IMR-90 (cell line): ENCODE results near the gene RCBTB1. TPM values are rescaled to one million over a fixed set of nuclear protein-coding genes. Genes with fewer than 3 reads are reported as not detected.

Source experiments
- ATAC-seq: fragments of 200-7000 bp; cut with Tn5 transposase; 2 replicates; pipeline ENCODE4 v1.9.1; 2020; ENCODE audit warnings: low read depth, mild to moderate bottlenecking, moderate library complexity
- BruUV-seq: library from RNA; stranded (reverse); fragments of 400-500 nt; replicated peaks from 2 replicates; lab custom pipeline; 2021; lab: Mats Ljungman, UMichigan
- CTCF ChIA-PET: fragments of 300-600 bp; formaldehyde crosslinking; extraction: SDS; loops from one replicate; lab custom pipeline; 2021; ENCODE audit warnings: antibody characterized with exemption; lab: Yijun Ruan, JAX
- POLR2A ChIA-PET: fragments of 300-600 bp; sonication (Branson Sonifier 250); formaldehyde crosslinking; loops from one replicate; lab custom pipeline; 2022; ENCODE audit warnings: antibody characterized with exemption; ENCODE audit not compliant: unreplicated experiment; lab: Charles Lee
- DNase-seq: peaks from one replicate; pipeline ENCODE4 v3.0.0; 2013
- H2AFZ ChIP-seq: replicated peaks from 2 replicates; pipeline ENCODE3; 2013; ENCODE audit warnings: low read length, mild to moderate bottlenecking; ENCODE audit not compliant: poor library complexity
- H2AK5ac ChIP-seq: 2 replicates; pipeline ENCODE4 v1.6.1; 2013; ENCODE audit warnings: low read depth, low read length, inconsistent platforms
- H2AK9ac ChIP-seq: replicated peaks from 2 replicates; pipeline ENCODE3; 2013; ENCODE audit warnings: mild to moderate bottlenecking, low read depth, low read length, moderate library complexity; ENCODE audit not compliant: poor library complexity
- H2BK120ac ChIP-seq: 2 replicates; pipeline ENCODE4 v1.6.1; 2013; ENCODE audit warnings: low read depth, low read length, inconsistent platforms
- H2BK15ac ChIP-seq: 3 replicates; pipeline ENCODE4 v1.6.1; 2013; ENCODE audit warnings: low read depth, low read length, inconsistent platforms
- H2BK20ac ChIP-seq: 2 replicates; pipeline ENCODE4 v1.6.1; 2013; ENCODE audit warnings: low read depth, mild to moderate bottlenecking, inconsistent platforms, low read length, moderate library complexity
- H2BK5ac ChIP-seq: 2 replicates; pipeline ENCODE4 v1.6.1; 2013; ENCODE audit warnings: mild to moderate bottlenecking, low read depth, low read length, inconsistent platforms; ENCODE audit not compliant: poor library complexity, severe bottlenecking
- H3K14ac ChIP-seq: replicated peaks from 2 replicates; pipeline ENCODE4 v1.6.1; 2013; ENCODE audit warnings: low read depth, low read length, inconsistent platforms
- H3K18ac ChIP-seq: 2 replicates; pipeline ENCODE4 v1.6.1; 2013; ENCODE audit warnings: low read depth, low read length, control low read depth
- H3K23ac ChIP-seq: 2 replicates; pipeline ENCODE4 v1.6.1; 2013; ENCODE audit warnings: low read depth, low read length, inconsistent platforms
- H3K27ac ChIP-seq: 2 replicates; pipeline ENCODE4 v1.5.1; 2013; ENCODE audit warnings: mild to moderate bottlenecking, control low read depth, low read length; ENCODE audit not compliant: insufficient read depth
- H3K27me3 ChIP-seq: 2 replicates; pipeline ENCODE4 v1.6.1; 2013; ENCODE audit warnings: low read length; ENCODE audit not compliant: control insufficient read depth, insufficient read depth
- H3K36me3 ChIP-seq: 2 replicates; pipeline ENCODE4 v1.6.1; 2013; ENCODE audit warnings: low read length, mixed read lengths; ENCODE audit not compliant: control insufficient read depth, insufficient read depth
- H3K4ac ChIP-seq: 2 replicates; pipeline ENCODE4 v1.6.1; 2013; ENCODE audit warnings: low read depth, low read length, inconsistent platforms
- H3K4me1 ChIP-seq: 2 replicates; pipeline ENCODE4 v1.6.1; 2013; ENCODE audit warnings: low read length, mixed read lengths; ENCODE audit not compliant: control insufficient read depth, insufficient read depth
- H3K4me2 ChIP-seq: 2 replicates; pipeline ENCODE4 v1.6.1; 2013; ENCODE audit warnings: low read depth, mild to moderate bottlenecking, control low read depth, low read length, moderate library complexity
- H3K4me3 ChIP-seq: 2 replicates; pipeline ENCODE4 v1.5.1; 2013; ENCODE audit warnings: low read depth, mild to moderate bottlenecking, control low read depth, low read length, moderate library complexity; ENCODE audit not compliant: insufficient read depth
- H3K56ac ChIP-seq: 2 replicates; pipeline ENCODE4 v1.6.1; 2013; ENCODE audit warnings: low read length, inconsistent platforms; ENCODE audit not compliant: insufficient read depth; ENCODE audit errors: extremely low read depth
- H3K79me1 ChIP-seq, 2 experiments: 2 replicates each; pipeline ENCODE4 v1.6.1; 2013; ENCODE audit warnings: low read length in 2 of 2, inconsistent platforms in 1 of 2, low read depth in 1 of 2
- H3K9ac ChIP-seq: 2 replicates; pipeline ENCODE4 v1.6.1; 2013; ENCODE audit warnings: low read depth, low read length, control low read depth
- H3K9me1 ChIP-seq: 2 replicates; pipeline ENCODE4 v1.6.1; 2013; ENCODE audit warnings: low read length, inconsistent platforms; ENCODE audit not compliant: insufficient read depth
- H3K9me3 ChIP-seq: 2 replicates; pipeline ENCODE4 v1.6.1; 2013; ENCODE audit warnings: low read length; ENCODE audit not compliant: control insufficient read depth, insufficient read depth
- H4K20me1 ChIP-seq: 2 replicates; pipeline ENCODE4 v1.6.1; 2013; ENCODE audit warnings: low read length, inconsistent platforms; ENCODE audit not compliant: insufficient read depth
- H4K5ac ChIP-seq: 2 replicates; pipeline ENCODE4 v1.6.1; 2013; ENCODE audit warnings: mild to moderate bottlenecking, low read depth, low read length, control low read depth
- H4K8ac ChIP-seq, 2 experiments: 2 replicates each; pipeline ENCODE4 v1.6.1; 2013; ENCODE audit warnings: low read depth in 2 of 2, low read length in 2 of 2, control low read depth in 1 of 2, inconsistent platforms in 1 of 2
- H4K91ac ChIP-seq: 2 replicates; pipeline ENCODE4 v1.6.1; 2013; ENCODE audit warnings: low read depth, low read length, inconsistent platforms; ENCODE audit not compliant: insufficient read depth
- BHLHE40 ChIP-seq: fragments of 150-350 bp; IDR thresholded peaks from 2 replicates; pipeline ENCODE4 v1.6.1; 2016; ENCODE audit warnings: mild to moderate bottlenecking, low read depth, low read length
- CEBPB ChIP-seq: IDR thresholded peaks from 2 replicates; pipeline ENCODE4 v1.6.1; 2012; ENCODE audit warnings: low read depth, low read length, improper control_type of control experiment
- CHD1 ChIP-seq: IDR thresholded peaks from 2 replicates; pipeline ENCODE4 v1.6.1; 2012; ENCODE audit warnings: low read depth, low read length, improper control_type of control experiment
- CTCF ChIP-seq: conservative IDR thresholded peaks from 2 replicates; pipeline ENCODE4 v1.5.1; 2012; ENCODE audit warnings: mild to moderate bottlenecking, low read depth, low read length, improper control_type of control experiment
- ELK1 ChIP-seq: fragments of 150-350 bp; IDR thresholded peaks from 2 replicates; pipeline ENCODE4 v1.6.1; 2016; ENCODE audit warnings: low read depth, mild to moderate bottlenecking, low read length, moderate library complexity, borderline replicate concordance
- FOS ChIP-seq: fragments of 150-350 bp; IDR thresholded peaks from 2 replicates; pipeline ENCODE4 v1.6.1; 2016; ENCODE audit warnings: low read depth, low read length
- MAFK ChIP-seq: IDR thresholded peaks from 2 replicates; pipeline ENCODE4 v1.6.1; 2012; ENCODE audit warnings: low read depth, low read length, improper control_type of control experiment
- MAZ ChIP-seq: IDR thresholded peaks from 2 replicates; pipeline ENCODE4 v1.6.1; 2012; ENCODE audit warnings: low read depth, mild to moderate bottlenecking, low read length, improper control_type of control experiment, moderate library complexity, borderline replicate concordance
- MXI1 ChIP-seq: IDR thresholded peaks from 2 replicates; pipeline ENCODE4 v1.6.1; 2012; ENCODE audit warnings: low read depth, mild to moderate bottlenecking, low read length, moderate library complexity, borderline replicate concordance
- NFE2L2 ChIP-seq: fragments of 150-350 bp; IDR thresholded peaks from 2 replicates; pipeline ENCODE4 v1.6.1; 2016; ENCODE audit warnings: low read depth, mild to moderate bottlenecking, low read length
- RAD21 ChIP-seq: IDR thresholded peaks from 2 replicates; pipeline ENCODE4 v1.6.1; 2012; ENCODE audit warnings: low read length, improper control_type of control experiment
- RCOR1 ChIP-seq: IDR thresholded peaks from 2 replicates; pipeline ENCODE4 v1.6.1; 2012; ENCODE audit warnings: mild to moderate bottlenecking, low read length, improper control_type of control experiment; ENCODE audit not compliant: insufficient replicate concordance
- RFX5 ChIP-seq: IDR thresholded peaks from 2 replicates; pipeline ENCODE4 v1.8.0; 2012; ENCODE audit warnings: low read depth, mild to moderate bottlenecking, low read length, moderate library complexity
- SMC3 ChIP-seq: fragments of 150-350 bp; IDR thresholded peaks from 2 replicates; pipeline ENCODE4 v1.6.1; 2016; ENCODE audit warnings: low read depth, mild to moderate bottlenecking, antibody characterized with exemption, low read length, moderate library complexity
- USF2 ChIP-seq: fragments of 150-350 bp; IDR thresholded peaks from 2 replicates; pipeline ENCODE4 v1.6.1; 2017; ENCODE audit warnings: mild to moderate bottlenecking, antibody characterized with exemption, low read length, low read depth
- WGBS, 2 experiments: methylation state at CpG; one replicate each; pipeline versions ENCODE4 v1.1.5 to v1.1.7; 2013; ENCODE audit warnings: missing lambda C conversion rate in 2 of 2; ENCODE audit not compliant: insufficient read length in 1 of 2; ENCODE audit errors: extremely low coverage in 2 of 2; 5-methylcytosine and 5-hydroxymethylcytosine counted together
- dilution Hi-C: fragments of 300-500 bp; cut with HindIII; formaldehyde crosslinking; loops from one replicate; pipeline ENCODE4 v1.14.3; 2018; ENCODE audit warnings: low sequenced_read_pairs; ENCODE audit not compliant: unreplicated experiment
- in situ Hi-C: fragments of 300-500 bp; cut with MboI; formaldehyde crosslinking; loops from 3 replicates; pipeline ENCODE4 v1.14.3; 2019; ENCODE audit warnings: low sequenced_read_pairs, inconsistent platforms, mixed read lengths
- intact Hi-C: fragments of 100-400 bp; cut with micrococcal nuclease; formaldehyde crosslinking; loops from 2 replicates; pipeline ENCODE4 v1.10.0; 2022
- polyA plus RNA-seq, 3 experiments: library from polyadenylated mRNA; depleted of rRNA; stranded (reverse); fragments of >200 nt; gene quantifications; 2 replicates each; pipeline ENCODE4 v1.2.3, GENCODE V29; 2012; ENCODE audit warnings: low replicate concordance in 1 of 3
- total RNA-seq: library from RNA; depleted of rRNA; stranded (reverse); fragments of >200 nt; gene quantifications from 2 replicates; pipeline ENCODE4 v1.2.3, GENCODE V29; 2012

RCBTB1 gene
- total and polyA plus RNA-seq, 2 of the 4 experiments (the other 2 are of a cell fraction), result 11.3 to 11.6 TPM

- no peak overlapping the region for H2BK5ac ChIP-seq
- H3K79me1 ChIP-seq, result peaks cover 0 to 3% of the 10 kb centered on the region in 2 experiments; a peak in 1 of 4 replicates
- H4K20me1 ChIP-seq, result no peaks in the 10 kb centered on the region
- H3K56ac ChIP-seq, result no peak overlapping the region
- no peak overlapping the region for H2AK5ac ChIP-seq
- in situ Hi-C loops (no loop called here), dilution Hi-C loops (no loop called here), intact Hi-C loops (no loop called here)
- TF ChIP-seq CHD1 (no peak), CEBPB (no peak), SMC3 (no peak), RAD21 (no peak), BHLHE40 (no peak), MXI1 (no peak), FOS (no peak), RCOR1 (no peak), RFX5 (no peak), USF2 (no peak), ELK1 (no peak), CTCF (no peak), MAZ (no peak), NFE2L2 (no peak), MAFK (no peak)
- no peaks in the 10 kb centered on the region for H3K9me3 ChIP-seq
- no peaks in the 10 kb centered on the region for H3K4me1 ChIP-seq
- H4K5ac ChIP-seq, result no peak overlapping the region
- peaks cover 9% of the 10 kb centered on the region for H3K36me3 ChIP-seq
- WGBS, 2 experiments, result 100% methylated on average over 3 of the region's 7 CpGs; no CpG with 5 or more reads in 1 of the 2 experiments
- H2AK9ac ChIP-seq, result no peak overlapping the region
- no peak overlapping the region for H3K14ac ChIP-seq
- no peak overlapping the region for H3K4me3 ChIP-seq
- ChIA-PET POLR2A (no interaction called here), CTCF (no interaction called here)
- DNase-seq (no peak), ATAC-seq (no peak)
- H3K4ac ChIP-seq, result no peak overlapping the region
- no TSS peak for BruUV-seq
- H3K18ac ChIP-seq, result no peak overlapping the region
- H2BK20ac ChIP-seq, result no peak overlapping the region
- H3K27ac ChIP-seq, result no peak overlapping the region
- no peak overlapping the region for H2BK120ac ChIP-seq
- no peak overlapping the region for H3K4me2 ChIP-seq
- H2AFZ ChIP-seq, result no peak overlapping the region
- H3K23ac ChIP-seq, result no peak overlapping the region
- no peak overlapping the region for H4K91ac ChIP-seq
- no peak overlapping the region for H2BK15ac ChIP-seq
- H3K9ac ChIP-seq, result no peak overlapping the region
- peaks cover 4% of the 10 kb centered on the region; the same call in 1 of the 2 replicates for H3K9me1 ChIP-seq
- H3K27me3 ChIP-seq, result no peaks in the 10 kb centered on the region
- no peak overlapping the region for H4K8ac ChIP-seq
Measured at GRCh38 chr13:49533591-49534269, 51.6 kb downstream of the RCBTB1 start.
